Measurements from ENCODE around the gene MYCL.
"Not testable (repeated sequence)": the region's sequence is repeated elsewhere in the genome, so short reads cannot be mapped to it uniquely, and the experiment has no call there.

The MYCL gene

DNA sequence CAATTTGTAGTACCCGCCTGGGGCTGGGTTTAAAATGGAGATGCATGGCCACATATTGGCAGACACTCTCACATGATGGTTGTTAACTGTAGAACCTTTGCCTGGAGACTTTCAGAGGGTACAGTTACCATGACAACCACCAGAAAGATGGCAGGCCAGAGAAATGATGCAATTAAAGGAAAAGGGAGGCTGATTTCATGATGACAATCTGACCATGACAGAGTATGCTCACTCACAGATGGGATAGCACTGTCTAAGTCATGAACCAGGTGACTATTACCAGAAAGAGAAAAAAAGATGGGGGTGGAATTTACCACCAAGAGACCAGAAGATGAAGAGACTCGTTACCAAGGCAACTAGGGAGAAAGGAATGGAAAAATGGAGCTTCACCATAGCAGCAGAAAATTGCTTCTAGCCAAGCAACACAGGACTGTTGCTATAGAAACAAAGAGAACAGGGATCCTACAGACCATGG is 14.9 kb downstream of the MYCL start:
- DNase-seq, result no peak

- no peak for DNase-seq
These were observed 16.2 kb downstream of the MYCL start for GRCh38 chr1:39885516-39885915.

DNA sequence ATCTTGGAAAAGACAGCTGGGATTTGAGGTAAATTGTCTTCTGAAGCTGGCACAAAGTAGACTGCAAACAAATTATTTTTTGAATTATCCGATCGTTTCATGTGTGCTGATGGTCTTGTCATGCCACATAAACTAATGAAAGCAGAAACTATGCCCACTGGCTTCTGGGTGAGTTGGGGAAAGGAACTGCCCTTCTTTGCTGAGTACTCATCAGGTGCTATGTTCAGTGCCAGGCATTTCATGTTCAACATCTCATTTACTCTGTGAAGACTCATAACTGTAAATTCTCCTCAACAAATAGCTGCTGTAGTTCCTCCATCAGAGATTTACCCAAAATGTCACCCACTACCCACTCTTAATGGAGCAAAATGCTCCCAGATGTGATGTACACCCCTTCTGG is 19.6 kb downstream of the MYCL start:
- DNase-seq, result no peak

DNA sequence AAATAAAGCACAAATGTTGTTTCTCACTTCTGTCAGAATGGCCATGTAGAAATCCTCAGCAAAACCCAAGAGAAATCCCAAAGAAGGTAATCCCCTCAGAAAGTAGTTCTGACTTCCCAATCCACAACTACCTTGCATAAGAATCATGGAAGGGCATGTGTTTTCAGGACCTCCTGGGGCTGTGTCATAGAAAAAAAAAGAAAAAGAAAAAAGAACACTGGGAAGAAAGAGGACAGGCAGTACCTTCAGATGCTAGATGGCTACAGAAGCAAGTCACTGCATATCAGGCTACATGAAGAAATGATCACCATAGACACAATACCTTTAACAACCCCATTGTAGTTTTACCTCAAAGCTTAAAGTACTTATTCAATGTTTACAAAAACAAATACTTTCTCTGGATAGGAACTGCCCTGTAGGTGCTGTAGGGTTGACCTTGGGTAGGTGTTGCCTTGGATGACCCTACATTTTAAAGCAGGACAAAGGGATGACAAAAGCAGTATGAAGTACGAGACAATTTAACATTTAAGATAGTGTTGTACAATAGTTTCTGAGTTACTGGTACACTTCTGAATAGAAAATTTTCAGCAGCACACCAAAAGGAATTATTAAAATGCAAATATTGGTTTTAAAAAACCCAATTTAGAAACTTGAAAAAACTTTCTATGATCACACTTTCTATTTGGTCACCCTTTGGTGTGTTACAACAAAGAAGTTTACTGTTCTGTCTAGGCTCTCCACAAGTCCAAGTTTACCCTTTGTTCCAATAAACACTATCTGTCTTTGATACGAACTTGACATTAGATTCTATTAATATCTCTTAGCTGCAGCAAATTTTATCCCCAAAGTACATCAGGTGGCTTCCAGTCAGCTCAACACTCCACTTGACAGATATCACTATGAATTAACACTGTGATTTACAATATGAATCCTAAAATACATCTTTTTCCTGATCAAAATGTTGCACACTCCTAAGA is 23.4 kb downstream of the MYCL start:
- DNase-seq, result no peak

DNA sequence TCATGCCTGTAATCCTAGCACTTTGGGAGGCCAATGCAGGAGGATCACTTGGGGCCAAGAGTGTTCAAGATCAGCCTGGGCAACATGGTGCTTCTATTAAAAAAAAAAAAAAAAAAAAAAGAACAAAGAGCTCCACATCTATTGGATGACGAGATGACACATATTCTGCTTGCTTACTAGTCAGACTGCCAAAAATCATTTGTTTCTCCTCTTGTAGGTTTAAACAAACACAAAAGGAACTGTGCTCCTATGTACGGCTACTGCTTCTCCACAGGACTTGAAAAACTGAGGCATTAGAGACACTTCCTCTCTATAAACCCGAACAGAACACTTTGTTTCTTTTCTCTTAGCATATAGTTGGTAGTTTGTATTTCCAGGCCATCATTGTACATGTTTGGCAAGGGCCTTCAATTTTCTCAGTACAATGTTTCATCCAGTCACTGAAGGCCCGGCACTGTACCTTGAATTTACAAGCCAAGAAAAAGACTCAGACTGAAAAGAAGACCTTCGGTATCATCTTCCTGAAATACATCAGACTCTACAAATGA is 24.4 kb downstream of the MYCL start:
- DNase-seq, result no peak

- no peak for DNase-seq
These were observed 25.6 kb downstream of the MYCL start for GRCh38 chr1:39876144-39876543.

- no peak for DNase-seq
These were observed 29.0 kb downstream of the MYCL start for GRCh38 chr1:39872698-39873097.

DNA sequence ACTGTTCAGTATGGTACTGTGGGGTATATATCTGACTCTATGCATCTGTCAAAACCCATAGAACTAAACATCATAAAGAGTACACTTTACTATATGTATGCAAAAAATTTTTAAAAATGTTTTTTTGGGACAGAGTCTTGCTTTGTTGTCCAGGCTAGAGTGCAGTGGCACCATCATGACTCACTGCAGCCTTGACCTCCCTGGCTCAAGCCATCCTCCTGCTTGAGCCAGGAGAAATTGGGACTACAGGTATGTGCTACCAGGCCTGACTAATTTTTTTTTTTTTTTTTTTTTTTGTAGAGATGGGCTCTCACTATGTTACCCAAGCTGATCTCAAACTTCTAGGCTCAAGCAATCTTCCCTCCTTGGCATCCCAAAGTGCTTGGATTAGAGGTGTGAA is 29.9 kb downstream of the MYCL start:
- no peak for DNase-seq

GRCh38 chr1:39871043-39871442 is 30.7 kb downstream of the MYCL start:
- DNase-seq, result not testable (repeated sequence)

DNA sequence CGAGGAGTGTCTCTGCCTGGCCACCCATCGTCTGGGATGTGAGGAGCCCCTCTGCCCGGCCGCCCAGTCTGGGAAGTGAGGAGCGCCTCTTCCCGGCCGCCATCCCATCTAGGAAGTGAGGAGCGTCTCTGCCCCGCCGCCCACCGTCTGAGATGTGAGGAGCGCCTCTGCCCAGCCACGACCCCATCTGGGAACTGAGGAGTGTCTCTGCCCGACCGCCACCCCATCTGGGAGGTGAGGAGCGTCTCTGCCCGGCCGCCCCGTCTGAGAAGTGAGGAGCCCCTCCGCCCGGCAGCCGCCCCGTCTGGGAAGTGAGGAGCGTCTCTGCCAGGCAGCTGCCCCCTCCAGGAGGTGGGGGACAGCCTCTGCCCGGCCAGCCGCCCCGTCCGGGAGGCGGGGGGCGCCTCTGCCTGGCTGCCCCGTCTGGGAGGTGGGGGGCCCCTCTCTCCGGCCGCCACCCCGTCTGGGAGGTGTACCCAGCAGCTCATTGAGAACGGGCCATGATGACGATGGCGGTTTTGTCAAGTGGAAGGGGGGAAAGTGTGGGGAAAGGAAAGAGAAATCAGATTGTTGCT is 32.1 kb downstream of the MYCL start:
- not testable (repeated sequence) for DNase-seq

DNA sequence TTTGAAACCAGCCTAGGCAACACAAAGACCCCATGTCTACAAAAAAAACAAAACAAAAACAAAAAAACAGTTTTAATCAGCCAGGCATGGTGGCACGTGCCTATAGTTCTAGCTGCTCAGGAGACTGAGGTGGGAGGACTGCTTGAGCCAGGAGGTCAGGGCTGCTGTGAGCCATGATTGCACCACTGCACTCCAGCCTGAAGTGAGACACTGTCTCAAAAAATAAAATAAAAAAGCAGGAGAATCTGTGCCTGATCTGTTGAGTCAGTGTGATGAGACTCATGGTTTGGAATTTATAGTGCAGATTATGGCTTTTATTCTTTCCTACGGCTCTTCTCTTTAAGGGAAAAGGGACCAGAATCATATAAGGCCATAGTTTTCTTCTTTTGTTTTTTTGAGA is 35.0 kb downstream of the MYCL start:
- no peak for DNase-seq

DNA sequence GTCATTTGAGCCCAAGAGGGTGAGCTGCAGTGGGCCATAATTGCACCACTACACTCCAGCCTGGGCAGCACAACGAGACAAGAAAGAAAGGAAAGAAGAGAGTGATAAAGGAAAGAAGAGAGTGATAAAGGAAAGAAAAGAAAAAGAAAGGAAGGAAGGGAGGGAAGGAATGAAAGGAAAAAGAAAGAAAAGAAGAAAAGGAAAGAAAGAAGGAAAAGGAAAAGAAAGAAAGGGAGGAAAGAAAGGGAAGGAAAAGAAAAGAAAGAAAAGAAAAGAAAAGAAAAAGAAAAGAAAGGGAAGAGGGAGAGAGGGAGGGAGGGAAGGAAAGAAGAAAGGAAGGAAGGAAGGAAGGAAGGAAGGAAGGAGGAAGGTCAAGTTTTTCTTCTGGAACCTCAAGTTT is 36.0 kb downstream of the MYCL start:
- DNase-seq, result no peak

DNA sequence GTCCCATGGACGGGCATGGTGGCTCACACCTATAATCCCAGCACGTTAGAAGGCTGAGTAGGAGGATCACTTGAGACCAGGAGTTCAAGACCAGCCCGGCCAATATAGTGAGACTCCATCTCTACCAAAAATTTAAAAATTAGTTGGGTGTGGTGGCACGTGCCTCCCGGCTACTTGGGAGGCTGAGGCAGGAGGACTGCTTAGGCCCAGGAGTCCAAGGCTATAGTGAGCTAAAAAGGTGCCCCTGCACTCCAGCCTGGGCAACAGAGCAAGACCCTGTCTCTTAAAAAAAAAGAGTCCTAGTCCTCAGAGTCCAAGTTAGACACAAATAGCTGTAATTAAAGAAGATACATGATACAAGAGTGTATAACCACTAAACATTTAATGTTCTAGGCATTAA is 38.5 kb downstream of the MYCL start:
- DNase-seq, result no peak

- no peak for DNase-seq
These were observed 40.7 kb downstream of the MYCL start for GRCh38 chr1:39861003-39861402.

DNA sequence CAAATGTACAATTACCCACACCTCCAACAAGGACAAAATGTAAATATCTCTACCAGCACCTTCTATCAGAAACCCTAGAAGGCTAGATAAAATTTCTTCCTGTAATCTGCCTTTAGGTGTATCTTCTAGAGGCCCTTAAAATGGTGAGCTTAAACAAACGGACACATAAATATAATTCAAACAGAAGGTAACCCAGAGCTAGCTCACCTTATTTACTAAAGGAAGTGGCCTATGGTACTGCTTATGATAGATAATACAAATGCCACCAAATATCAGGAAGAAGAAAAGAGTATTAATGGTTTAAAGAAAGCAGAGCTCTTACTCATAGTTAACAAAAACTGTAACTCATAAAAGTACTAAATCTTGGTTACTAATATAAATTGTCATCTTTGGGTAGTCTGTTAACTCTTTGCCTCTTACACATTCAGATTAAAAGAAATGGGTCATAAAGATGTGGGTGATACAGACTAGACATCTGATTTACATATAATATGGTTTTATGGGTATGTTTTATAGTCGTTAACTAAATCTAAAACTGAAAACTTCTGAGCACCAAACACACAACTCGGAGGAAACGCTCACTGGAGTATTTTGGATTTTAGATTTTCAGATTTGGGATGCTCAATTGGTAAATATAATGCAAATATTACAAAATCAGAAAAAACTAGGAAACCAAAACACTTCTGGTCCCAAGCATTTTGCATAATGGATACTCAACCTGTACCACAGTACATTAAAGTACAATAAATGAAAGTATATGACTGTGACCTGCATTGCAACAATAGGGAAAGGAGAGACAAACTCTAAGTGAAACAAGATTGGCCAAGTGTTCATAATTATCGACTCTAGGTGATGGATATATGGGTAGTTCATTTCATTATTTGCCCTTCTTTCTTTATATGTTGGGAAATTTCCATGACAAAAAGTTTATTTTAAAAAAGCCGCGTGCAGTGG is 41.6 kb downstream of the MYCL start:
- DNase-seq, result no peak

DNA sequence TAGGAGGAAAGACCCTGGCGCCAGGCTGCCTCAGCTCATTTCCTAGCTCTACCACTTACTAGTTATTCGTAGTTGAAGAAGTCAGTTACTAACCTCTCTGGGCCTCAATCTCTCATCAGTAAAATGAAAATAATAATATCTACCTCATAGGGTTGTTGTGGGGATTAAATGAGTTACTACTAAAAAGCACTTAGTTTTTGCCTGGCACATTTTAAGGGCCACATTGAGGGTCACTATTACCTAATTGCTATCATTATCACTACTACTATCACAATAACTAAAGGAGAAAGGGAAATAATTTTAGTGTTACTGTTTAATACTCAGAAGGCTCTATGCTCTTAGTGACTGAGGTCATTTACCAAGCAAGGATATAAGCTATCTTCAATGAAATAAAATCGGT is 43.4 kb downstream of the MYCL start:
- DNase-seq, result no peak

- DNase-seq, result no peak
These were observed 44.4 kb downstream of the MYCL start for GRCh38 chr1:39857126-39857878.

DNA sequence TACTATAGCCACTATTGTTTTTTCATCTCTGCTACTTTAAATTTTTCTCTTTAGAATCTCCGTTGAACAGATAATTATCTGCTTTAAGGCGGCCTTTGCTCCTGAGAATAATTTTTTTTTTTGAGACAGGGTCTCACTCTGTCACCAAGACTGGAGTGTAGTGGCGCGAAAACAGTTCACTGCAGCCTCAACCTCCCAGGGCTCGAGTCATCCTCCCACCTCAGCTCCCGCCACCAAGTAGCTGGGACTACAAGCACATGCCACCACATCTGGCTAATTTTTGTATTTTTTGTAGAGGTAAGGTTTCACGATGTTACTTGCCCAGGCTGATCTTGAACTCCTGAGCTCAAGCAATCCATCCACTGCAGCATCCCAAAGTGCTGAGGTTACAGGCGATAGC is 47.0 kb downstream of the MYCL start:
- DNase-seq, result no peak

- no peak for DNase-seq
These were observed 47.4 kb downstream of the MYCL start for GRCh38 chr1:39854314-39854713.

GRCh38 chr1:39852876-39853275 is 48.8 kb downstream of the MYCL start:
- no peak for DNase-seq

DNA sequence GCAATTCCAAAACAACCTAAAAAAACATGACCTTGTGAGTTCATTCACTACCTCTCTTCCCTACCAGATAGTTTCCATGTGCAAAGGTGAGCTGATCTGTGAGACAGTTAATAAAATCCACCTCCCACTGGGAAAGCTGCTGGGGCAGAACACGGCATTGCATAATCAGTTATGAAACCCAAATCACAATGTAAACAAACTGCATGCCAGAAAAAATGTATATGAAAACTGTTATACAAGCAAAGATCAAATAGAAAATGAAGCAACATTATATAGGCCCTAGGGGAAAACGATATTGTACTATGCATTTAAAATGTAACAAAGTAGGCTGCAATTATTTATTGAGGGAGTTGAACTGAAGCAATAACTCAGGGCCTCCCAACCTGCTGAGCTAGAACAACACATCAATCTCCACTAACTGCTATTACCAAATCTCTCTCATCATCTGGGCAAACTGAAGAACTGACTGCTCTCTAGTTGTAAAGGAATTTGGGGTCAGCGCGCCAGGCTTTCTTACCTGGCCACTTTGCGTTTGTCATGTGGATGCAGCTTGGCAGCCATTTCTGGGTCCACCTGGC is 49.4 kb downstream of the MYCL start:
- DNase-seq, result no peak

Data from SHP77 (cell line).